ENCODE measurements around the gene GALNT15. TPM values are rescaled to one million over a fixed set of nuclear protein-coding genes. Genes with fewer than 3 reads are reported as not detected.

GALNT15 gene
- total RNA-seq, 1 donor from 2014 or later = 0.40 TPM

GRCh38 chr3:16203031-16203430, 28.6 kb downstream of the GALNT15 start:
- H3K9me3 Mint-ChIP-seq (ENCODE audit: low read depth) = no peaks in the 10 kb centered on the region
- H3K27me3 Mint-ChIP-seq (ENCODE audit: low read depth) = no peaks in the 10 kb centered on the region
- H3K4me3 Mint-ChIP-seq (ENCODE audit: unreplicated experiment) = no peak overlapping the region
- H3K4me1 Mint-ChIP-seq (ENCODE audit: low read depth) = peaks cover 15% of the 10 kb centered on the region
- no peaks in the 10 kb centered on the region for H3K36me3 Mint-ChIP-seq (ENCODE audit: low read depth)
- no peak for DNase-seq (ENCODE audit: low spot score)
- TF ChIP-seq CTCF (IDR thresholded peaks at IDR 0.05) = no peak
- H3K27ac Mint-ChIP-seq (ENCODE audit: unreplicated experiment) = no peak overlapping the region

GRCh38 chr3:16203671-16204629, 29.5 kb downstream of the GALNT15 start:
- Mint-ChIP-seq H3K9me3 (ENCODE audit: low read depth) (no peaks in the 10 kb centered on the region), H3K27me3 (ENCODE audit: low read depth) (no peaks in the 10 kb centered on the region), H3K4me3 (ENCODE audit: unreplicated experiment) (no peak overlapping the region), H3K36me3 (ENCODE audit: low read depth) (no peaks in the 10 kb centered on the region), H3K4me1 (ENCODE audit: low read depth) (peaks cover 15% of the 10 kb centered on the region), H3K27ac (ENCODE audit: unreplicated experiment) (no peak overlapping the region)
- DNase-seq (ENCODE audit: low spot score) = no peak
- no peak for TF ChIP-seq CTCF (IDR thresholded peaks at IDR 0.05)

GRCh38 chr3:16204751-16205150, 30.3 kb downstream of the GALNT15 start:
- Mint-ChIP-seq H3K27ac (ENCODE audit: unreplicated experiment) (no peak overlapping the region), H3K4me1 (ENCODE audit: low read depth) (peaks cover 15% of the 10 kb centered on the region), H3K9me3 (ENCODE audit: low read depth) (no peaks in the 10 kb centered on the region), H3K4me3 (ENCODE audit: unreplicated experiment) (no peak overlapping the region), H3K27me3 (ENCODE audit: low read depth) (no peaks in the 10 kb centered on the region), H3K36me3 (ENCODE audit: low read depth) (no peaks in the 10 kb centered on the region)
- no peak for DNase-seq (ENCODE audit: low spot score)
- no peak for TF ChIP-seq CTCF (IDR thresholded peaks at IDR 0.05)

GRCh38 chr3:16205156-16205870, 30.8 kb downstream of the GALNT15 start:
- H3K27ac Mint-ChIP-seq (ENCODE audit: unreplicated experiment) = no peak overlapping the region
- no peak for DNase-seq (ENCODE audit: low spot score)
- H3K36me3 Mint-ChIP-seq (ENCODE audit: low read depth) = no peaks in the 10 kb centered on the region
- H3K4me3 Mint-ChIP-seq (ENCODE audit: unreplicated experiment) = no peak overlapping the region
- H3K4me1 Mint-ChIP-seq (ENCODE audit: low read depth) = peaks cover 15% of the 10 kb centered on the region
- no peaks in the 10 kb centered on the region for H3K27me3 Mint-ChIP-seq (ENCODE audit: low read depth)
- no peaks in the 10 kb centered on the region for H3K9me3 Mint-ChIP-seq (ENCODE audit: low read depth)
- TF ChIP-seq CTCF (IDR thresholded peaks at IDR 0.05) = no peak

- no peak for DNase-seq (ENCODE audit: low spot score)
- Mint-ChIP-seq H3K4me1 (ENCODE audit: low read depth) (peaks cover 15% of the 10 kb centered on the region), H3K36me3 (ENCODE audit: low read depth) (no peaks in the 10 kb centered on the region), H3K4me3 (ENCODE audit: unreplicated experiment) (no peak overlapping the region), H3K27ac (ENCODE audit: unreplicated experiment) (no peak overlapping the region), H3K9me3 (ENCODE audit: low read depth) (no peaks in the 10 kb centered on the region), H3K27me3 (ENCODE audit: low read depth) (no peaks in the 10 kb centered on the region)
- TF ChIP-seq CTCF (IDR thresholded peaks at IDR 0.05) = no peak
Observed at GRCh38 chr3:16207031-16207430, 32.6 kb downstream of the GALNT15 start.

Measured in chondrocyte (in vitro differentiated cells).